Uterus (tissue), 4 donors: Measurements from ENCODE around the gene TOR1AIP1. TPM values are rescaled to one million over a fixed set of nuclear protein-coding genes. Genes with fewer than 3 reads are reported as not detected.

Experiments
- DNase-seq, 2 donors: peaks; one replicate each; pipeline ENCODE4 v3.0.0-alpha.2; 2019 to 2020
- H3K27ac ChIP-seq, 2 donors: fragments of 200-600 bp; sonication (generic); 1 replicate in 1 of 2; 2 replicates in 1 of 2; pipeline ENCODE4 v1.5.1; 2016 to 2018
- H3K27me3 ChIP-seq, 2 donors: fragments of 200-600 bp; sonication (generic); one replicate each; pipeline ENCODE4 v1.5.1; 2018 to 2019; ENCODE audit warnings: control low read depth in 1 of 2
- H3K36me3 ChIP-seq, 2 donors: fragments of 200-600 bp; sonication (generic); one replicate each; pipeline ENCODE4 v1.5.1; 2019; ENCODE audit warnings: control low read depth in 1 of 2
- H3K4me1 ChIP-seq, 2 donors: fragments of 200-600 bp; sonication (generic); one replicate each; pipeline ENCODE4 v1.5.1; 2018 to 2019; ENCODE audit warnings: control low read depth in 1 of 2
- H3K4me3 ChIP-seq, 2 donors: fragments of 200-600 bp; sonication (generic); 1 replicate in 1 of 2; 2 replicates in 1 of 2; pipeline ENCODE4 v1.5.1; 2018 to 2019; ENCODE audit warnings: mild to moderate bottlenecking in 1 of 2
- H3K9me3 ChIP-seq, 2 donors: fragments of 200-600 bp; sonication (generic); one replicate each; pipeline ENCODE4 v1.5.1; 2019; ENCODE audit warnings: control low read depth in 1 of 2
- POLR2A ChIP-seq, 2 donors: fragments of 450-650 bp; IDR thresholded peaks; one replicate each; pipeline ENCODE4 v1.6.1; 2016; ENCODE audit warnings: antibody characterized with exemption in 2 of 2, mild to moderate bottlenecking in 1 of 2, moderate library complexity in 1 of 2
- intact Hi-C: fragments of 100-400 bp; cut with DNase I; formaldehyde crosslinking; loops from one replicate; pipeline ENCODE4 v1.15.1; 2023; ENCODE audit warnings: low total_unique reads
- total RNA-seq, 4 donors: library from RNA; depleted of rRNA in 3 of 4; stranded (reverse); fragments of >200 nt in 3 of 4; gene quantifications; one replicate each; pipeline versions ENCODE4 v1.1.0 to v1.2.4, GENCODE V29; 2014 to 2023
- TF ChIP-seq, protein P1 (sequence below), 4 experiments: fragments of 200-600 bp in 2 of 4; fragments of 450-650 bp in 2 of 4; sonication (generic) in 2 of 4; IDR thresholded peaks; one replicate each; pipeline ENCODE4 v1.5.1; 2016 to 2019; ENCODE audit warnings: antibody characterized with exemption in 4 of 4, mild to moderate bottlenecking in 2 of 4, moderate library complexity in 1 of 4
- donor health status: DM: yes; HTN: yes; CAD: no.

TOR1AIP1 gene
- total RNA-seq, 4 donors from 2014 or later = 56.9 to 90.8 (median 72.0) TPM

- TF ChIP-seq POLR2A (IDR thresholded peaks at IDR 0.05) = no peak
- TF ChIP-seq, protein P1, sequence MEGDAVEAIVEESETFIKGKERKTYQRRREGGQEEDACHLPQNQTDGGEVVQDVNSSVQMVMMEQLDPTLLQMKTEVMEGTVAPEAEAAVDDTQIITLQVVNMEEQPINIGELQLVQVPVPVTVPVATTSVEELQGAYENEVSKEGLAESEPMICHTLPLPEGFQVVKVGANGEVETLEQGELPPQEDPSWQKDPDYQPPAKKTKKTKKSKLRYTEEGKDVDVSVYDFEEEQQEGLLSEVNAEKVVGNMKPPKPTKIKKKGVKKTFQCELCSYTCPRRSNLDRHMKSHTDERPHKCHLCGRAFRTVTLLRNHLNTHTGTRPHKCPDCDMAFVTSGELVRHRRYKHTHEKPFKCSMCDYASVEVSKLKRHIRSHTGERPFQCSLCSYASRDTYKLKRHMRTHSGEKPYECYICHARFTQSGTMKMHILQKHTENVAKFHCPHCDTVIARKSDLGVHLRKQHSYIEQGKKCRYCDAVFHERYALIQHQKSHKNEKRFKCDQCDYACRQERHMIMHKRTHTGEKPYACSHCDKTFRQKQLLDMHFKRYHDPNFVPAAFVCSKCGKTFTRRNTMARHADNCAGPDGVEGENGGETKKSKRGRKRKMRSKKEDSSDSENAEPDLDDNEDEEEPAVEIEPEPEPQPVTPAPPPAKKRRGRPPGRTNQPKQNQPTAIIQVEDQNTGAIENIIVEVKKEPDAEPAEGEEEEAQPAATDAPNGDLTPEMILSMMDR (IDR thresholded peaks at IDR 0.05) = peak in 3 of 4 experiments; percentile 42 to 46 (median 44)
- DNase-seq = peak in 1 of 2 donors; percentile 31
- no peaks in the 10 kb centered on the region for H3K4me1 ChIP-seq
- H3K27ac ChIP-seq = no peak overlapping the region
- H3K9me3 ChIP-seq = no peaks in the 10 kb centered on the region
- H3K4me3 ChIP-seq = no peak overlapping the region
- no peaks in the 10 kb centered on the region for H3K27me3 ChIP-seq
- intact Hi-C loops = no loop called here
- H3K36me3 ChIP-seq = no peaks in the 10 kb centered on the region
These were observed 14.4 kb upstream of the TOR1AIP1 start for GRCh38 chr1:179867493-179868330.

- TF ChIP-seq, protein P1 (IDR thresholded peaks at IDR 0.05) = no peak
- no peaks in the 10 kb centered on the region for H3K4me1 ChIP-seq
- no peak overlapping the region for H3K4me3 ChIP-seq
- intact Hi-C loops = no loop called here
- H3K27ac ChIP-seq = no peak overlapping the region
- H3K36me3 ChIP-seq = no peaks in the 10 kb centered on the region
- H3K27me3 ChIP-seq = no peaks in the 10 kb centered on the region
- no peak for DNase-seq
- H3K9me3 ChIP-seq = no peaks in the 10 kb centered on the region
These were observed 11.2 kb upstream of the TOR1AIP1 start for GRCh38 chr1:179870870-179871269.

GRCh38 chr1:179871940-179872339, 10.1 kb upstream of the TOR1AIP1 start:
- intact Hi-C loops = no loop called here
- DNase-seq = no peak
- H3K4me1 ChIP-seq = no peaks in the 10 kb centered on the region
- no peaks in the 10 kb centered on the region for H3K27me3 ChIP-seq
- H3K36me3 ChIP-seq = no peaks in the 10 kb centered on the region
- no peak overlapping the region for H3K4me3 ChIP-seq
- no peaks in the 10 kb centered on the region for H3K9me3 ChIP-seq
- no peak overlapping the region for H3K27ac ChIP-seq
- TF ChIP-seq POLR2A (IDR thresholded peaks at IDR 0.05) = no peak
- TF ChIP-seq, protein P1 (IDR thresholded peaks at IDR 0.05) = no peak

DNA sequence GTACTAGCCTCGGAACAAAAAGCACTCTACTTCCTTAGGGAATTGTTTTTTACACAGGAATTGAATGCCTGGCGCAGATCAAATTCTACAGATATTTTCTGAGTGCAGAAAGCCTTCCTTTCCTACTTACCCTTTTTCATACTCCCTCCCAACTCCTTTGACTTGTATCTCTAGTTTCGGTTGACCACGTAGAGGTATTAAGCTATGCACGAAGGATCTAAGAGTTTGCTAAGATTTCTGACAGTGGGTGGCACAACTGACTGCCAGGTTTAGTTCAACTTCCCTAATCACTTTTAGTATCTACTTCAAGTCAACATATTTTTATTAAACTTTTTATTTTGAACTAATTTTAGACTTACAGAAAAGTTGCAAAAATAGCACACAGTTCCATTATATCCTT, 9.5 kb upstream of the TOR1AIP1 start:
- no peak overlapping the region for H3K27ac ChIP-seq
- TF ChIP-seq, protein P1 (IDR thresholded peaks at IDR 0.05) = no peak
- no peak for TF ChIP-seq POLR2A (IDR thresholded peaks at IDR 0.05)
- intact Hi-C loops = no loop called here

DNA sequence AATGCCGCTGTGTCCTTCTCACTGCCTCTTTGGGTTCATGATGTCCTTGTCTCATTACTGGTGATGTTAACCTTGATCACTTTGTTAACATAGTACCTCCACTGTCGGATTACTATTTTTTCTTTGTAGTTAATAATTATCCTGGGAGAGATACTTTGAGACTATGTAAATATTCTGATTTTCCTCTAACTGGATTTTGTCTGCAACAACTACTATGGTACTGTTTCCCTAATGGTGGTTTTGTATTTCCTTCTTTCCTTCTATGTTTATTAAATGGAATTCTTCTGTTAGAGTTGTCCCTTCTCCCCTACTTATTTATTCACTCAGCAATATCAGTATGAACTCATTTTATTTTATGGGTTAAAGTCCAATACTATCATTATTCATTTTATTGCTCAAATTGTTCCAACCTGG, 8.6 kb upstream of the TOR1AIP1 start:
- no peak for DNase-seq
- no peaks in the 10 kb centered on the region for H3K9me3 ChIP-seq
- no peaks in the 10 kb centered on the region for H3K27me3 ChIP-seq
- no peaks in the 10 kb centered on the region for H3K4me1 ChIP-seq
- H3K4me3 ChIP-seq = no peak overlapping the region
- H3K36me3 ChIP-seq = no peaks in the 10 kb centered on the region
- H3K27ac ChIP-seq = no peak overlapping the region
- intact Hi-C loops = no loop called here
- TF ChIP-seq, protein P1 (IDR thresholded peaks at IDR 0.05) = no peak
- no peak for TF ChIP-seq POLR2A (IDR thresholded peaks at IDR 0.05)

More for the DNA sequence above, 9.5 kb upstream of the TOR1AIP1 start:
- no peaks in the 10 kb centered on the region for H3K27me3 ChIP-seq
- DNase-seq = no peak
- no peaks in the 10 kb centered on the region for H3K4me1 ChIP-seq
- no peaks in the 10 kb centered on the region for H3K36me3 ChIP-seq
- H3K4me3 ChIP-seq = no peak overlapping the region
- H3K9me3 ChIP-seq = no peaks in the 10 kb centered on the region
